Measurements from ENCODE around the gene PCDHGA4.

- no peak for TF ChIP-seq CTCF (IDR thresholded peaks at IDR 0.05; ENCODE audit: borderline replicate concordance, extremely low read depth, low read length, poor library complexity, severe bottlenecking)
- no peak for TF ChIP-seq EZH2 (IDR thresholded peaks at IDR 0.05; ENCODE audit: borderline replicate concordance, low read depth, low read length, severe bottlenecking)
These were observed 24.3 kb upstream of the PCDHGA4 start, which contains the start of gene PCDHGA1 for GRCh38 chr5:141330299-141331080.

All from DND-41 (cell line).